ENCODE measurements around the gene ZNF385C. TPM values are rescaled to one million over a fixed set of nuclear protein-coding genes. Genes with fewer than 3 reads are reported as not detected.

The ZNF385C gene
- polyA plus RNA-seq, 3 donors: 8.7 TPM

- DNase-seq (ENCODE audit: extremely low read depth in 1 of 11, low read depth in 9 of 11, low spot score in 4 of 11): no peak
Observed at GRCh38 chr17:41982026-41982760, 116.1 kb downstream of the ZNF385C start.

GRCh38 chr17:41977991-41978390, 120.3 kb downstream of the ZNF385C start:
- no peak for DNase-seq (ENCODE audit: extremely low read depth in 1 of 11, low read depth in 9 of 11, low spot score in 4 of 11)

GRCh38 chr17:41976142-41976768, 122.0 kb downstream of the ZNF385C start:
- DNase-seq (ENCODE audit: extremely low read depth in 1 of 11, low read depth in 9 of 11, low spot score in 4 of 11): no peak

Other genes with a start within 250 kb of the ZNF385C start
- gene KLHL11, start 233.1 kb downstream of the ZNF385C start, polyA plus RNA-seq (ENCODE audit: insufficient read length in 3 of 3): 1 to 10 TPM; 9.0 to 9.8 (median 9.7) TPM
- 10 to 100 TPM; 87.1 to 95.2 (median 88.7) TPM for gene ACLY, start 179.5 kb downstream of the ZNF385C start, polyA plus RNA-seq (ENCODE audit: insufficient read length in 3 of 3)
- 1 to 10 TPM; 5.6 to 9.1 (median 8.4) TPM for gene ODAD4, start 167.9 kb downstream of the ZNF385C start, polyA plus RNA-seq (ENCODE audit: insufficient read length in 3 of 3)
- gene CNP, start 131.7 kb downstream of the ZNF385C start, polyA plus RNA-seq (ENCODE audit: insufficient read length in 3 of 3): 10 to 100 TPM; 56.5 to 84.0 (median 68.4) TPM
- 100 to 1,000 TPM; 153 to 162 (median 154) TPM for gene DNAJC7, start 81.0 kb downstream of the ZNF385C start, polyA plus RNA-seq (ENCODE audit: insufficient read length in 3 of 3)
- gene NKIRAS2, start 78.4 kb downstream of the ZNF385C start, polyA plus RNA-seq (ENCODE audit: insufficient read length in 3 of 3): 10 to 100 TPM; 48.9 to 58.2 (median 49.8) TPM
- 1 to 10 TPM; 3.4 to 6.4 (median 4.6) TPM for gene C17orf113, start 47.9 kb downstream of the ZNF385C start, polyA plus RNA-seq (ENCODE audit: insufficient read length in 3 of 3)
- 10 to 100 TPM in 1 of 3 donors, 1 to 10 TPM in 2; 7.1 to 13.3 (median 7.1) TPM for gene DHX58, start 14.2 kb upstream of the ZNF385C start, polyA plus RNA-seq (ENCODE audit: insufficient read length in 3 of 3)
- gene KAT2A, start 22.9 kb upstream of the ZNF385C start, polyA plus RNA-seq (ENCODE audit: insufficient read length in 3 of 3): 10 to 100 TPM; 57.5 to 81.7 (median 70.9) TPM
- under 1 TPM; 0.12 to 0.46 (median 0.30) TPM for gene HSPB9, start 24.3 kb upstream of the ZNF385C start, polyA plus RNA-seq (ENCODE audit: insufficient read length in 3 of 3)
- 100 to 1,000 TPM; 118 to 151 (median 148) TPM for gene RAB5C, start 56.5 kb upstream of the ZNF385C start, polyA plus RNA-seq (ENCODE audit: insufficient read length in 3 of 3)
- under 1 TPM in 2 of 3 donors, not detected in 1; 0.03 TPM for gene KCNH4, start 82.7 kb upstream of the ZNF385C start, polyA plus RNA-seq (ENCODE audit: insufficient read length in 3 of 3)
- gene HCRT, start 87.0 kb upstream of the ZNF385C start, polyA plus RNA-seq (ENCODE audit: insufficient read length in 3 of 3): not detected
- 10 to 100 TPM; 14.4 to 22.2 (median 18.0) TPM for gene GHDC, start 96.0 kb upstream of the ZNF385C start, polyA plus RNA-seq (ENCODE audit: insufficient read length in 3 of 3)
- gene STAT5B, start 177.9 kb upstream of the ZNF385C start, polyA plus RNA-seq (ENCODE audit: insufficient read length in 3 of 3): 10 to 100 TPM; 40.2 to 54.1 (median 43.5) TPM
- gene STAT5A, start 190.0 kb upstream of the ZNF385C start, polyA plus RNA-seq (ENCODE audit: insufficient read length in 3 of 3): 1 to 10 TPM; 5.2 to 6.8 (median 5.8) TPM

Measured in renal cortex interstitium (tissue), 11 donors.